NCI-H2029 treated with DMSO at 0.1 percent for 48 hours (cell line): ENCODE measurements around the gene TPPP3.
A peak's percentile ranks its signal among the peaks of the same experiment; 100 is the strongest.

ENCODE experiments used
- DNase-seq: peaks from one replicate; lab custom pipeline; 2025; lab: John Stamatoyannopoulos, UW

TPPP3 gene

DNA sequence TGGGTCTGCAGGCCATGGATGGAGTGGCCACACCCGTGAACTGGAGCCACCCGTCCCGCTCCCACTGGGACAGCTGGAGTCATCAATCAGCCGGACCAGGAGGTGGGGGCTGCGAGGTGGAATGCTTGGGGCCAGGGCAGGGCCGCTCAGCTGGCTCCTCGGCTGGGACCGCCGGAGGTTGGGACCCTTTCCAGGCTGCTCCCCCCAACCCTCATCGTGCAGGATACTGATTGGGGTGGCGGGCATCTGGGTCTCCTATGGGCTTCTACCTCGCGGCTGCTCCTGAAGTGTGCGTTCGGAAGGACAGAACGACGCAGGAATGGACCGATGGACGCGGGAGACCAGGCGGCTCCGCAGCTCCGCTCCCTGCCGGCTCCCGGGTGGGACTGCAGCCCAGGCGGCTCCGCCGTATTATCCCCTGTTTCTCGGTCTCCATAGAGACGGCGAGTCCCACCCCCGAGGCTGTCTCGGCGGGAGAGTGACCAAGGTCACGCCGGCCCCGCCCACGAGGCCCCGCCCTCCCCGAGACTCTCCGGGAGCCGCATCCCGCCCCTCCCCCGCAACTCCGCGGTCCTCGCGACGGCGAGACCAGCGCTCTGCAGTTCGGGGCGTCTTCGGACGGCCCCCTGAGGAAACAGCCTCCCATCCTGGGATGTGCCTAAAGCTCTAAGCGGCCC lies at the start of gene TPPP3:
Gene TPPP3, minus strand, starts transcription at position 388 of the 677 bp plus-strand sequence. CDS start 2,387 bp downstream, outside the sequence.
- no peak for DNase-seq

DNA sequence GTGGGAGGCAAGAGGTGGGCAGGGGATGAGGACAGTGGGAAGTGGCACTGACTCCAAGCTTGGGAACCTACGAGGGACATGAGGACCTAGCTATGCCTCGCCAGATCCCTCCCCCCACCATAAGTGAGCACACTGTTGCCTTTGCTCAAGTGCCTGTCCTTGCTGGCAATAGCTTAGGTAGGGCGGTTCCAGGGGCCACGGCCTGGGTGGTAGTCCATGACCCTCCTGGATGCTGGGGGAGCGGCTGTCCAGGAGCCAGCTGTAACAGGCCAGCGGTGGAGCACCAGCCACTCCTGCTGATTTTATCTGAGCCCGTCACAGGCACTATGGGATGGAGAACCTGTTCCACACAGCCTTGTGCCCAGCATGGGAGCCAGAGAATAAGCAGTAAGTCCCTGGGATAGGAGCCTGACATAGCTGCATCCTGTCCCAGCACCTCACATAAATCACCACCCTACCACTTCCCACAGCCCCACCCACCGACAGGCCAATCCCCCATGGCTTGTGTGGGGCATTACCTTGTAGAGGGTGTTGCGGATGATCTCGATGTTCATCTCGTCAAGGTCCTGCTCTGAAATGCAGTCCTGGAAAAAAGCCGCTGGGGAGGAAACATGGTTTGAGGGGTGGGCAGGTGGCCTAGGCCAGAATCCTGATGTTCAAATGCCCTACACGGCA lies 49.4 kb upstream of the TPPP3 start:
- DNase-seq: no peak

GRCh38 chr16:67441907-67442306 lies 48.6 kb upstream of the TPPP3 start:
- DNase-seq: no peak

DNA sequence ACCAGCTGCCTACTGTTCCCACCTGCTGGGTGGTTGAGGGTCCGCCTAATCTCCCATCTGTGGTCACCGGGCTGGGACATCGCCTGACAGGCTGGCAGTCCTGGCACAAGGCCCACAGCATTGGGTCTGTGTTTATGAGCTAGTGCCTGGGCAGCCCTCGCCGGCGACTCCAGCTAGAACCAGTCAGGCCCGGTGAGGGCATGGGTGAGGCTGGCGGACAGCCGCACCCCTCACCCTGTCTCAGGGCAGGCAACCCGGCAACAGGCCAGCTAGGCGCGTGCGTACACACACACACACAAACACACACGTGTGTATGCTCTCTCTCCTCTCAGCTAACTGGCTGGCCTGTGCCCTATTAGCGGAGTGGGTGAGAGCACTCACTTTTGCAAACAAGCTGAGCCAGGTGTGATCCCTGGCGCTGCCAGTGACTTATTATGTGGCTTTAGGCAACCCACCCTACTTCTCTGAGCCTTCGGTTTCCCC lies 48.0 kb upstream of the TPPP3 start:
- peak; percentile 65 for DNase-seq

- DNase-seq: no peak
Observed at GRCh38 chr16:67438824-67439393, 45.6 kb upstream of the TPPP3 start.

GRCh38 chr16:67438098-67438791 lies 44.9 kb upstream of the TPPP3 start:
- DNase-seq: no peak

GRCh38 chr16:67437513-67437912 lies 44.2 kb upstream of the TPPP3 start:
- DNase-seq: no peak

- no peak for DNase-seq
Observed at GRCh38 chr16:67436640-67437193, 43.4 kb upstream of the TPPP3 start.

DNA sequence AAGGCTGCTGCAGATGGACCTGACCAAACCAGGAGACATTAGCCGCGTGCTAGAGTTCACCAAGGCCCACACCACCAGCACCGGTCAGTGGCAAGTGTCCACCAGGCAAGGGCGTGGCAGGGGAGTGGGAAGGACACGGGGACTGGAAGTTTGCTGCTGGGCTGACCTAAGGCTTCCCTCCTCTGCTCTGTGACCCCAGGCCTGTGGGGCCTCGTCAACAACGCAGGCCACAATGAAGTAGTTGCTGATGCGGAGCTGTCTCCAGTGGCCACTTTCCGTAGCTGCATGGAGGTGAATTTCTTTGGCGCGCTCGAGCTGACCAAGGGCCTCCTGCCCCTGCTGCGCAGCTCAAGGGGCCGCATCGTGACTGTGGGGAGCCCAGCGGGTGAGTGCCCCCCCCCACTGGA lies 42.5 kb upstream of the TPPP3 start:
- DNase-seq: no peak

DNA sequence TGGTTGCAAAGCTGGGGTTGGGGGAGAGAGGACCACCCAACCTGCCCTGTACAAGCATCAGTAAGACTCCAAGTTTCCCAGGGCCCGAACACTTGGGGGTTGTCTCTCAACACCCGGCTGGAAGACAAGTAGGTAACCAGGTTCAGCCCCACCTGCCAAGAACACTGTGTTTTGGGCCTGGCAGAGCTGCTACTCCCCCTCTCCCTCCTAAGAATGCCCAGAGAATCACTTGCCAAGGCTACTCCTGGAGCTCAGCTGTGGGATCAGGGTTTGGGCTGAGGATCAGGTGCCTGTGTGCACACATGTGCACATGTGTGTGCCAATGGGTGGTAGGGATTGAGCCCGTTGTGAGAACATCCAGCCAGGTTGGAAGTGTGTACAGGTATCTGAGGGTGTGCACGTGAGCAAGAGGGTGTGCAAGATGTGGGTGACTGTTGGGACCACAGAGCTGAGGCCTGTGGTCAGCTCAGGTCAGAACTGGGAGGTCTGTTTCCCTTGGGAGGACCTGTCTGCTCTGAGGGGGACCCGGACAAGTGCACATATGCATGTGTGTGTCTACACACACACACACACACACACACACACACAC lies 39.9 kb upstream of the TPPP3 start:
- no peak for DNase-seq

DNA sequence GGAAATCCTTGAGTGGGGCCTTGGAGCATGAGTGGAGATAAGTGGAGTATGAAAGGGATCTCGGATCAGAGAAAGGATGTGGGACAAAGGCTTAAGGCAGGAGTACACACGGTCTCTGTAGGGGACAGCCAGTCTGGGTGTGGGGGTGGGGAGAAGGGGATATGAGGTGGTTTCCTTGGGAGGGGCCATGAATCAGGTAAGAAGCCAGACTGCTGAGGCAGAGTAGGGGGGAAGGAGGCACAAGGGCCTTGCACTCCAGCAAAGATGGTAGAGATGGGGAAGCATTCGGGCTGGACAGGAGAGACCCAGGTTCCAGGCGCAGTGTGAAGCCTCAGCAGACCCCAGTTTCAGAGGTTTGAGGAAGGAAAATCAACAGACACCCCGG lies 39.2 kb upstream of the TPPP3 start:
- no peak for DNase-seq

DNA sequence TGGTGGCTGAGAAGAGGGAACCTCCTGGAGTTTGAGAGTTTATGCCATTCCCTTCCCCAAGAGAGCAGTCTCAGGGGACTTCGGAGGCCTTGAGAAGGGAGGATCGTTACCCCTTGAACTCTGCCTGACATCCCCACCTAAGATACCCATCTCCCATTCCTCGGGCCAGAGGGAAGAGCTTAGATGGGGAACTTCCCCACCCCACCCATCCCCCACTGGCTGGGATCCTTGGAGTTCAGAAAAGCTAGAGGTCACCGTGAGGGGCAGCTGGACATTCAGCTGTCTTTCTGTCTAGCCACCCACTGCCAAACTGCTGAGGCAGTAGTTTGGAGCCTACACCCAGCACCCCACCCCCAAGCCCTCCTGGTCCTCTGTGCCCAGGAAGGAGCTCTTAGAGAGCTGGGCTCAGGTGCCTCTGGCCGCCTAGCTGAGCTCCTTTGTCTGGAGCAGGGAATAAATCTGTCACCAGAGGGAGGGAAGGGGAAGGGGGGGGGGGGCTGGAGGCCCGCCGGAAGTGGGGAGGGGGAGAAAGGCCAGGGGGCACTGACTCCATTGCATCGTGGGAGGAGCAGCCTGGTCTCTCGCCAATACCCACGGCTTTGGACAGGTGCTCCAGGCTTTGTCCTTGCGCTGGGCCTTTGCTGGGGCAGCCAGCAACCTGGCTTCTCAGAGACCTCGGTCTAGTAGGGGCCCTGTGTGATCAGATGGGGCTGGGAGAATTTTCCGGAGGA lies 38.6 kb upstream of the TPPP3 start:
- no peak for DNase-seq

- DNase-seq: no peak
Observed at GRCh38 chr16:67430977-67431774, 37.9 kb upstream of the TPPP3 start, which contains the start of gene HSD11B2. Gene HSD11B2, plus strand, starts transcription at chr16:67431121. Its CDS starts 128 bp downstream, at chr16:67431249.

DNA sequence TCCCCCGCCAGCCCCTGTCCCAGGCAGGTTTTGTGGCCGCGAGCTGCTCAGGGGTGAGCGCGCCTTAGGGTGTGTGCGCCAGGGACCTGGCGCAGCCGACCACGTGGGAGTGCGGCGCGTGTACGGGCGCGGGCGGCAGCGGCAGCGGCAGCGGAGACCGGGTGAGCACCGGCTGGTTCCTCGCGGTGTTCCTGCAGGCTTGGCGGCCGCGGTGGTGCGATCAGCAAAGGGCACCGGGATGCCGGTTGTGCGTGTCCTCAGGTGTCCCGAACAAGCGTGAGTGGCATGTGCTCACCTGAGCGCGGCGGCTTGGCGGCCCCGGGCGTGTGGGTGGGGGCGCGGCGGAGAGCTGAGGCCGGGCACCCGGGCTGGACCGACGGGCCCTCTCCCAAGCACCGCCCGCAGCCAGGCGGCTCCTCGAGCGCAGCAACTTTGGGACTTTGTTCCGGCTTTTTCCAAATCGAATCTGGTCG lies 37.2 kb upstream of the TPPP3 start:
- no peak for DNase-seq

- no peak for DNase-seq
Observed at GRCh38 chr16:67429799-67430503, 36.7 kb upstream of the TPPP3 start.

DNA sequence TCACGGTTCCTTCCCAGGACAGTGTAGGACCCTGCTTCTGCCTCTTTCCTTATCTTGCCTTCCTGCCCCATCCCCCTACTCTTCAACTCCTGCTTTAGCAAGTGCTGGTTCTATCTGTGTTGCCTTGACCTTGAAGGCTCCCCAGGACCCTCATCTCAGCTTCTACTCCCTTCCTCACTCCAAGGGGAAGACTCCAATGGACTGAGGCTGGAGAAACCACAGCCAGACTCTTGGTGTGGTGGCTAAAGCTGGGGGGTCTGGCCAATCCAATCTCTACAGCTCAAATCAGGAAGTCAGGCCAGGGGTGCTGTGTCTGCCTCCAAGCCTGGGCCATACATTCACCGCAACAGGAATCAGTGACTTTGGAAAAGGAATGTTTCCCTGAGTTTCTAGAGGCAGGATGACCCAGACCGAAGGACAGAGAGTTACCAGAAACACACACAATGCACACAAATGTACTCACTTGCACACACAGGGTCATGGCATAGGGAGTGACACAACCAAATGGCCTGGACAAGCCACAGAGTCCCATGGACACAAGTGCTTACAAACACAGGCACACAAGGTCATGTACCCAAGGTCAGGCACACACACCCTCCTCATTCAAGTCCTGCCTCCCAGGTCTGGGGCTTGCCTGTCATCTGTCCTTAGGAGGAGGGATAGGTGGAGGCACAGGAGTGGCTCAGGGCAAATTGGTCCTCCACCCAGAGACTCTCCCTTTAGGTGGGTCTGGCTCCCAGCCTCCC lies 35.9 kb upstream of the TPPP3 start:
- no peak for DNase-seq

DNA sequence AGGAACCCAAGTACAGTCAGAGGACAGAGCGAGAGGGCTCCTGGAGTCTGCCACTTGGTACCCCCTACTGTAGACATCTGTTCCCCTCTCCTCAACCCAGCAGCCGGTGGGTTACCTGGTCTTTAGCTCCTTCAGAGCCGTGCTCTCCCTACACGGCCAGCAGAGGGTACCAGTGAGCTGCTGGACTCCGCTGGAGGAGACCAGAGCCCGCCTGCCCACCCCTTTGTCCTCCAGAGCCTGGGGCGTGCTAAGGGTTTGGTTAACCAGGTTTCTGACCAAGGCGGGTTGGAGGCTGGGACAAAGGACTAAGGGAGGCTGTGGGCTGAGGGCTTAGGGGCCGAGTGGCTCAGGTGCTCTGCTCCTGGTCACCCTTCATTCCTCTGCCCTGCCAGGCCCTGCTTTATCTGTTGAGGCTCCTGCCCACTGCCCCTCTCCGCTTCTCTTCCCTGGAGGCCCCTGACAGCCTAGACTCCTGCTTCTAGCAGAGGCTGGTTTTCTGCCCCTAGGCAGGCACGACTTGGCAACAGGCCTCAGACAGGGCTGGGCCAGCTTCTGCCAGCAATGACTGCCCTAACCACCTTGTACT lies 34.9 kb upstream of the TPPP3 start:
- DNase-seq: peak; percentile 30

DNA sequence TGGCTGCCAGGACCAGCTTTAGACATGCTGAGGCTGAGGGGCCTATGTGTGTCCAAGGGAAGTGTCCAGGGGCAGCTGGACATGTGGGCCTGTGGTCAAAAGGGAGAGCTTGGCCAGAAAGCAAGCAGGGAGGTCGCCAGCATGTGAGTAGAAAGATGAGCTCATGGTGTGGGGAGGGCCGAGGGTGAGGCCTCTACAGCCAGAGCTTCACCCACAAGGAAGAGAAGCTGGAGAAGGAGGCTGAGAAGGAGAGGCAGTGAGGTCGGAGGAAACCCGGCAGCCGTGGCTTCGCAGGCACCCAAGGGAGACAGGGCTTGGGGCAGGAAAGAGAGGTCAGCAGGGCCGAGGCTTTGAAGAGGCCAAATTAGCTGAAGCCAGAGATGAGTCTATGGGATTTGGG lies 33.7 kb upstream of the TPPP3 start:
- no peak for DNase-seq
